SU-DHL-6 (cell line): ENCODE data around the gene VWF.
"Not testable (repeated sequence)": the region's sequence is repeated elsewhere in the genome, so short reads cannot be mapped to it uniquely, and the experiment has no call there.

Source experiments
- H2AFZ ChIP-seq: fragments of 200-600 bp; sonication (generic); 2 replicates; pipeline ENCODE4 v1.6.1; 2014; ENCODE audit warnings: low read depth, mild to moderate bottlenecking, moderate library complexity, mixed read lengths, antibody characterized with exemption, low read length; ENCODE audit not compliant: severe bottlenecking
- H3F3A ChIP-seq: fragments of 200-600 bp; shearing (Covaris generic); 2 replicates; pipeline ENCODE4 v1.6.0; 2016; ENCODE audit warnings: antibody characterized with exemption, mild to moderate bottlenecking; ENCODE audit not compliant: insufficient read depth
- H3K27ac ChIP-seq: fragments of 200-600 bp; sonication (generic); 2 replicates; pipeline ENCODE4 v1.5.1; 2016; ENCODE audit warnings: low read depth, mild to moderate bottlenecking, low read length, moderate library complexity, mixed read lengths
- H3K27me3 ChIP-seq: fragments of 200-600 bp; sonication (generic), shearing (Covaris generic); 2 replicates; pipeline ENCODE4 v1.6.0; 2014; ENCODE audit warnings: mild to moderate bottlenecking, low read length
- H3K36me3 ChIP-seq: fragments of 200-600 bp; sonication (generic); 2 replicates; pipeline ENCODE4 v1.6.1; 2014; ENCODE audit warnings: mild to moderate bottlenecking, low read length, mixed read lengths
- H3K4me2 ChIP-seq: fragments of 300-600, 200-600 bp; shearing (Covaris generic), sonication (generic); 2 replicates; pipeline ENCODE4 v1.6.0; 2014; ENCODE audit warnings: low read length, low read depth, mild to moderate bottlenecking; ENCODE audit not compliant: poor library complexity, severe bottlenecking
- H3K4me3 ChIP-seq: fragments of 200-600 bp; sonication (generic); 2 replicates; pipeline ENCODE4 v1.5.1; 2014; ENCODE audit warnings: antibody characterized with exemption, low read length, mild to moderate bottlenecking, mixed read lengths; ENCODE audit not compliant: insufficient read depth, poor library complexity, severe bottlenecking
- H3K79me2 ChIP-seq: fragments of 200-600 bp; sonication (generic); 2 replicates; pipeline ENCODE4 v1.6.1; 2014; ENCODE audit warnings: mild to moderate bottlenecking, low read length, moderate library complexity; ENCODE audit not compliant: insufficient read depth
- H3K9ac ChIP-seq: fragments of 200-600 bp; sonication (generic); 2 replicates; pipeline ENCODE4 v1.7.0; 2014; ENCODE audit warnings: mild to moderate bottlenecking, low read length
- H3K9me2 ChIP-seq: fragments of 200-600 bp; sonication (generic); replicated peaks from 2 replicates; pipeline ENCODE4 v1.6.1; 2014; ENCODE audit warnings: low read length; ENCODE audit not compliant: insufficient read depth
- H3K9me3 ChIP-seq: fragments of 200-600 bp; sonication (generic); 2 replicates; pipeline ENCODE4 v1.6.1; 2014; ENCODE audit warnings: low read length, mixed read lengths; ENCODE audit not compliant: insufficient read depth
- H4K20me1 ChIP-seq: fragments of 200-600 bp; sonication (generic); 2 replicates; pipeline ENCODE4 v1.6.1; 2014; ENCODE audit warnings: low read depth, mild to moderate bottlenecking, antibody characterized with exemption, low read length, moderate library complexity, mixed read lengths
- EZH2phosphoT487 ChIP-seq: fragments of 200-600 bp; sonication (generic), shearing (Covaris generic); conservative IDR thresholded peaks from 2 replicates; pipeline ENCODE4 v1.6.1; 2018; ENCODE audit warnings: mild to moderate bottlenecking, antibody characterized with exemption, low read length, moderate library complexity, mixed read lengths
- TF ChIP-seq, protein P1 (sequence below): fragments of 200-600 bp; sonication (generic); IDR thresholded peaks from one replicate; pipeline ENCODE4 v1.5.1; 2017; ENCODE audit warnings: antibody characterized with exemption, mild to moderate bottlenecking, low read length, moderate library complexity; ENCODE audit not compliant: insufficient read depth, poor library complexity, severe bottlenecking

VWF gene

DNA sequence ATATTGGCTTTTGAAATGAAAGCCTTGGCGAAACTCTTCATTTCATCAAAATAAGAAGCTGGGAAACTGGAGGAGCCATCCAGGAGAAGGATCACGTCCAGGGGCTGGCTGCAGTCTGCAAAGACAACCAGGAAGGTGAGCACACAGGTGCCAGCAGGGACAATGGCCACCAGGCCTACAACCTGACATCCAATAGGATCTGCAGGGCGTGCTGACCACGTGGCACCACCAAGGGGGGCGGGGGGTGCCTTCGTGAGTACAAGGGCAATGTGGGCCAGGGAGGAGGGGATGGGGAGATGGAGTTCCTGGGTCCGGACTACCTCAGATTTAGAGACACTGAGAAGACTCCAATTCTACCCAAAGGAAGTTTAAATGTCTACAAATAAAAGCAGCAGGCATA, 107.7 kb downstream of the VWF start:
- Histone ChIP-seq H4K20me1 (no peaks in the 10 kb centered on the region), H3F3A (no peaks in the 10 kb centered on the region), H3K9me3 (no peaks in the 10 kb centered on the region), H3K27me3 (no peaks in the 10 kb centered on the region), H3K4me2 (no peak overlapping the region), H3K9me2 (no peaks in the 10 kb centered on the region), H3K9ac (no peak overlapping the region), H3K4me3 (no peak overlapping the region), H3K79me2 (no peaks in the 10 kb centered on the region), H3K36me3 (no peaks in the 10 kb centered on the region), H3K27ac (no peak overlapping the region), H2AFZ (no peak overlapping the region)
- TF ChIP-seq, protein P1, sequence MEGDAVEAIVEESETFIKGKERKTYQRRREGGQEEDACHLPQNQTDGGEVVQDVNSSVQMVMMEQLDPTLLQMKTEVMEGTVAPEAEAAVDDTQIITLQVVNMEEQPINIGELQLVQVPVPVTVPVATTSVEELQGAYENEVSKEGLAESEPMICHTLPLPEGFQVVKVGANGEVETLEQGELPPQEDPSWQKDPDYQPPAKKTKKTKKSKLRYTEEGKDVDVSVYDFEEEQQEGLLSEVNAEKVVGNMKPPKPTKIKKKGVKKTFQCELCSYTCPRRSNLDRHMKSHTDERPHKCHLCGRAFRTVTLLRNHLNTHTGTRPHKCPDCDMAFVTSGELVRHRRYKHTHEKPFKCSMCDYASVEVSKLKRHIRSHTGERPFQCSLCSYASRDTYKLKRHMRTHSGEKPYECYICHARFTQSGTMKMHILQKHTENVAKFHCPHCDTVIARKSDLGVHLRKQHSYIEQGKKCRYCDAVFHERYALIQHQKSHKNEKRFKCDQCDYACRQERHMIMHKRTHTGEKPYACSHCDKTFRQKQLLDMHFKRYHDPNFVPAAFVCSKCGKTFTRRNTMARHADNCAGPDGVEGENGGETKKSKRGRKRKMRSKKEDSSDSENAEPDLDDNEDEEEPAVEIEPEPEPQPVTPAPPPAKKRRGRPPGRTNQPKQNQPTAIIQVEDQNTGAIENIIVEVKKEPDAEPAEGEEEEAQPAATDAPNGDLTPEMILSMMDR = no peak
- no peak for TF ChIP-seq EZH2phosphoT487

- H2AFZ ChIP-seq, H3K27me3 ChIP-seq, H3K4me3 ChIP-seq, H3K9ac ChIP-seq, H3F3A ChIP-seq, H3K36me3 ChIP-seq, H3K79me2 ChIP-seq, H4K20me1 ChIP-seq, H3K4me2 ChIP-seq, H3K27ac ChIP-seq, H3K9me3 ChIP-seq, H3K9me2 ChIP-seq: not testable (repeated sequence)
Measured at GRCh38 chr12:6016004-6016403, 108.5 kb downstream of the VWF start.

DNA sequence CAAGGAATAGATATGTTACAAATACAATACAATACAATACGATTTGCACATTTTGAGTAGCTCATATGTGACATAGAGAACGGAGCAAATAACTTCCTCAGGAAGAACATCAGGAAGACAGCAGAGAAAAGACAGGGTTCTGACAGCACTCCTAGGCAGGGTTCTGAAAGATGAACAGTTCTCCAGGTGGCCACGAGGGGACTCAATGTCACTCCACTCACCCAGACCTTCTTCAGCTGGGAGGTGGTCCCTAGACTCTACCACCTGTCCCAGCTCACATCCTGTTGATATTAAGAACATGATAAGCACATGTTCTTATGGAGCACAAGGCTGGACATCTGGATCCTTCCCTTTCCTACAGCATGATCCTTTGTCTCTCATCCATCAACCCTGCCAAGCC, 109.2 kb downstream of the VWF start:
- H3K9me2 ChIP-seq, H3F3A ChIP-seq, H3K27ac ChIP-seq, H4K20me1 ChIP-seq, H3K36me3 ChIP-seq, H3K9me3 ChIP-seq, H3K4me2 ChIP-seq, H3K4me3 ChIP-seq, H3K27me3 ChIP-seq, H3K9ac ChIP-seq, H3K79me2 ChIP-seq, H2AFZ ChIP-seq: not testable (repeated sequence)

GRCh38 chr12:6010631-6011350, 113.7 kb downstream of the VWF start:
- H3K4me2 ChIP-seq, H3K27me3 ChIP-seq, H3F3A ChIP-seq, H3K4me3 ChIP-seq, H2AFZ ChIP-seq, H3K9me2 ChIP-seq, H3K27ac ChIP-seq, H3K9me3 ChIP-seq, H4K20me1 ChIP-seq, H3K9ac ChIP-seq, H3K36me3 ChIP-seq, H3K79me2 ChIP-seq: not testable (repeated sequence)

DNA sequence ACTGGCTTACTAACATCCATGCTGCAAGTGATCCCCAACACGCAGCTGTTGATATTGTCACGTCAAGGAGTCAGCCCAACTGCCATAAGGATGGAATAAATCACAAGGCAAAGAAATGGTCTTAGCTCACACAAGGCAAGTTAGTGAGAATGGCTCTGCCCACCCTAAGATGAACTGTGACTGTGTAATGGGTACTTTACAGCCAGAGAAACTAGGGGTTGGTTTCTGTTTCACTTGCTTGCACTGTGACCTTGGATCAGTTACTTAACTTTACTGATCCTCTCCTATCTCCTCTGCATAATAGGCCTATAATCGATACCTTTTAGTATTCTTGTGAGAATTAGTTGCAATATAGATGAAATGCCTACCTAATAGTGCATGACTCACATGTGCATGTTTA, 127.2 kb downstream of the VWF start:
- Histone ChIP-seq H3K9ac (no peak overlapping the region), H3K27me3 (no peaks in the 10 kb centered on the region), H3K4me3 (no peak overlapping the region), H3K4me2 (no peak overlapping the region), H3F3A (no peaks in the 10 kb centered on the region), H4K20me1 (0 out of 2 replicates have a peak, but pooled peaks cover 3% of the 10 kb centered on the region), H2AFZ (no peak overlapping the region), H3K9me3 (no peaks in the 10 kb centered on the region), H3K27ac (no peak overlapping the region), H3K79me2 (no peaks in the 10 kb centered on the region), H3K36me3 (no peaks in the 10 kb centered on the region), H3K9me2 (no peaks in the 10 kb centered on the region)
- TF ChIP-seq, protein P1 = no peak
- no peak for TF ChIP-seq EZH2phosphoT487
